ENCODE results near the gene TRMT61B. TPM values are rescaled to one million over a fixed set of nuclear protein-coding genes. Genes with fewer than 3 reads are reported as not detected.
A peak's percentile ranks its signal among the peaks of the same experiment; 100 is the strongest.

The TRMT61B gene
- total and polyA plus RNA-seq, 10 of the 15 experiments (the other 5 are each of a cell fraction or from before 2014, with no cell fraction given), result 12.8 to 23.7 (median 18.1) TPM

DNA sequence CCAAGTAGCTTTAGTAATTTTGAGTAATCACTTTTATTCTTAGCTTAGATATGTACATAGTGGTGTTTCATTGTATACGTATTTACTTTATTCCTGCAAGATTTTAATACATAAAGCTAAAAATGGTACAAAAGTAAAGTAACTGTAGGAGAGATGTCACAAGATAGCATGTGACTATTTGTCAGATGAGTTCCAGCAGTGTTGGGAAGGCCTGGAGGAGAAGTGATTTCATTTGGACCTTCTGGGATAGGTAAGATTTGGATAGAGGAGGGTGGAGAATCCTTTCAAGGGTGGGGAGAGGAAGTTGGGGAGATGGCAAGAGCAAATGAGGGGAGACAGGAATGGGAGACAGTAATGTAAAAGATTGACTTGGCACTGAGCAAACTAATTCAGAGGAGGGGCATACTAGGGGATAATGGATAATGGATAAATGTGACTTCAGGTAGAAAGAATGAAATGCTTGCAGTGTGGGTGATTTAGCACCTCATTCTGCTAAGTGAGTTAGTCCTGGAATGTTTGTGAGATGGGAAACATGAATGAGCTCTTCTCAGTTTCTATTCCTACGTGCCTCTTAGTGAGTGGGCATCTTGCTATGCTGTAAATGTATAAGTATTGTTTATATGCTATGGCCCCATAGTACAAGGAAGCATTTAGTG, 34.8 kb upstream of the TRMT61B start:
- no peak for FAIRE-seq
- SMC1A ChIA-PET (ENCODE audit: uncharacterized antibody, unreplicated experiment), result interaction anchor here (0.7 to 0.9 kb wide), 2 partner anchors 10 to 35 kb away, joined by 3 read pairs; partner anchors contain the start of gene TRMT61B
- no peak for ATAC-seq
- intact Hi-C loops (cut with micrococcal nuclease; ENCODE audit: unreplicated experiment), result no loop called here
- peaks cover 77% of the 10 kb centered on the region for H3K79me2 ChIP-seq (ENCODE audit: control insufficient read depth, insufficient read depth, low read length)
- no peak overlapping the region for H3K9ac ChIP-seq (ENCODE audit: control insufficient read depth, insufficient read depth, low read length)
- RAD21 ChIA-PET (ENCODE audit: unreplicated experiment), result no interaction called here
- in situ Hi-C loops (cut with MboI), result no loop called here
- POLR2A ChIA-PET, result interaction anchor here (0.6 to 1.9 kb wide), 3 partner anchors 9 to 78 kb away, joined by 3 to 10 read pairs (median 5); no protein-coding TSS in a partner anchor
- H3K27ac ChIP-seq (ENCODE audit: control insufficient read depth, insufficient read depth), result no peak overlapping the region
- TSS peak; percentile 29 for BruUV-seq (replicated peaks)
- H3K36me3 ChIP-seq (ENCODE audit: control insufficient read depth in 2 of 2, insufficient read depth in 2 of 2, low read length in 1 of 2), result peaks cover 16 to 28% of the 10 kb centered on the region in 2 experiments
- no peak overlapping the region for H3K4me2 ChIP-seq (ENCODE audit: control insufficient read depth, insufficient read depth)
- no peaks in the 10 kb centered on the region for H3K4me1 ChIP-seq (ENCODE audit: control insufficient read depth, insufficient read depth, low read length)
- H3K27me3 ChIP-seq (replicated peaks in 1 of 2; ENCODE audit: control insufficient read depth in 2 of 2, insufficient read depth in 2 of 2, low read length in 1 of 2), result no peaks in the 10 kb centered on the region
- CTCF ChIA-PET, result interaction anchor here (1.8 kb wide), 1 partner anchor 9 kb away, joined by 7 read pairs; no protein-coding TSS in a partner anchor
- 46% methylated on average over 2 of the region's 2 CpGs for WGBS (ENCODE audit: insufficient coverage, insufficient replicate concordance, low lambda C conversion rate, missing lambda C conversion rate)
- H2AFZ ChIP-seq (ENCODE audit: control insufficient read depth, low read depth, low read length), result no peak overlapping the region
- no peak for DNase-seq (ENCODE audit: low read depth, low spot score)
- no peak overlapping the region for H3K4me3 ChIP-seq
- no peaks in the 10 kb centered on the region for H3K9me3 ChIP-seq (replicated peaks; ENCODE audit: control insufficient read depth, insufficient read depth, low read length)
- no peaks in the 10 kb centered on the region for H4K20me1 ChIP-seq (ENCODE audit: control insufficient read depth, insufficient read depth)
- TF ChIP-seq ZNF274 (IDR thresholded peaks at IDR 0.05; ENCODE audit: insufficient read depth, insufficient read length) (no peak), NFXL1 (IDR thresholded peaks at IDR 0.05; ENCODE audit: borderline replicate concordance) (no peak), SMC3 (IDR thresholded peaks at IDR 0.05; ENCODE audit: borderline replicate concordance, low read length) (no peak), IRF5 (IDR thresholded peaks at IDR 0.05; ENCODE audit: borderline replicate concordance) (no peak), EGR1 (IDR thresholded peaks at IDR 0.05; ENCODE audit: borderline replicate concordance in 1 of 2, low read depth in 2 of 2, low read length in 2 of 2) (no peak), RCOR1 (conservative IDR thresholded peaks at IDR 0.05; ENCODE audit: low read depth, low read length) (no peak)

All from GM12878 (cell line).